CD4-positive, alpha-beta T cell (primary cell): ENCODE results near the gene DTNBP1. TPM values are rescaled to one million over a fixed set of nuclear protein-coding genes. Genes with fewer than 3 reads are reported as not detected.

Experiments
- ATAC-seq: fragments of 200-7000 bp; cut with Tn5 transposase; one replicate; pipeline ENCODE4 v1.10.0; 2022; ENCODE audit warnings: mild to moderate bottlenecking; ENCODE audit not compliant: poor library complexity
- CTCF ChIA-PET: fragments of 350-600 bp; sonication (Branson Sonifier 250); formaldehyde crosslinking; loops from one replicate; lab custom pipeline; 2021; ENCODE audit warnings: antibody characterized with exemption, inconsistent platforms; lab: Charles Lee
- POLR2A ChIA-PET: fragments of 350-600 bp; sonication (Branson Sonifier 250); formaldehyde crosslinking; loops from one replicate; lab custom pipeline; 2021; ENCODE audit warnings: antibody characterized with exemption, inconsistent platforms; lab: Charles Lee
- DNase-seq, 14 experiments: peaks; one replicate each; pipeline ENCODE4 v3.0.0-alpha.2; 2013 to 2020; ENCODE audit warnings: mixed read lengths in 2 of 14
- H3K27ac ChIP-seq, 2 donors: one replicate each; pipeline versions ENCODE4 v1.5.1 to v1.7.0; 2013; ENCODE audit warnings: low read length in 2 of 2, low read depth in 1 of 2, mild to moderate bottlenecking in 1 of 2
- H3K27me3 ChIP-seq, 2 experiments: 1 replicate in 1 of 2; 2 replicates in 1 of 2; pipeline versions ENCODE4 v1.6.1 to v1.7.0; 2013; ENCODE audit warnings: low read length in 2 of 2, control low read depth in 1 of 2, mild to moderate bottlenecking in 1 of 2, moderate library complexity in 1 of 2; ENCODE audit not compliant: insufficient read depth in 2 of 2, control insufficient read depth in 1 of 2
- H3K36me3 ChIP-seq: one replicate; pipeline ENCODE4 v1.6.1; 2013; ENCODE audit warnings: low read length, control low read depth; ENCODE audit not compliant: insufficient read depth
- H3K4me1 ChIP-seq: one replicate; pipeline ENCODE4 v1.6.1; 2013; ENCODE audit warnings: low read length, control low read depth; ENCODE audit not compliant: insufficient read depth
- H3K4me3 ChIP-seq: one replicate; pipeline ENCODE4 v1.5.1; 2013; ENCODE audit warnings: mild to moderate bottlenecking, low read length, moderate library complexity
- H3K9me3 ChIP-seq, 2 experiments: 1 replicate in 1 of 2; 2 replicates in 1 of 2; pipeline versions ENCODE4 v1.6.1 to v1.7.0; 2013; ENCODE audit warnings: low read length in 2 of 2, mild to moderate bottlenecking in 2 of 2, control low read depth in 1 of 2, moderate library complexity in 1 of 2; ENCODE audit not compliant: control insufficient read depth in 1 of 2, insufficient read depth in 1 of 2
- H3K27ac Mint-ChIP-seq: one replicate; pipeline ENCODE4 v1.8.0; 2020; ENCODE audit warnings: mixed read lengths
- H3K27me3 Mint-ChIP-seq: one replicate; pipeline ENCODE4 v1.8.0; 2021; ENCODE audit warnings: mixed read lengths
- H3K36me3 Mint-ChIP-seq: one replicate; pipeline ENCODE4 v1.8.0; 2021; ENCODE audit warnings: low read depth, mixed read lengths
- H3K4me1 Mint-ChIP-seq: one replicate; pipeline ENCODE4 v1.8.0; 2021; ENCODE audit warnings: low read depth, mixed read lengths
- H3K4me3 Mint-ChIP-seq: one replicate; pipeline ENCODE4 v1.8.0; 2020; ENCODE audit warnings: mild to moderate bottlenecking, mixed read lengths
- H3K9me3 Mint-ChIP-seq: one replicate; pipeline ENCODE4 v1.8.0; 2020; ENCODE audit warnings: mixed read lengths
- CTCF ChIP-seq: fragments of 200-600 bp; IDR thresholded peaks from one replicate; pipeline ENCODE4 v1.8.0; 2022; ENCODE audit warnings: antibody characterized with exemption, mild to moderate bottlenecking
- intact Hi-C, 2 experiments: fragments of 100-400 bp; cut with DNase I in 1 of 2; cut with micrococcal nuclease in 1 of 2; formaldehyde crosslinking; loops; one replicate each; pipeline versions ENCODE4 v1.15.1 to v1.9.0; 2023 to 2025; cut with DNase I, micrococcal nuclease
- polyA plus RNA-seq, 2 donors: library from polyadenylated mRNA; unstranded; fragments of 120-200 nt; gene quantifications; one replicate each; pipeline ENCODE4 v1.2.1, GENCODE V29; 2013
- total RNA-seq, 174 experiments: library from RNA in 2 of 174; stranded (reverse) in 2 of 174; gene quantifications; one replicate each; pipeline ENCODE4 v1.2.3 and lab custom pipeline; 2021 to 2026

DTNBP1 gene
- total RNA-seq: 10 to 100 TPM; 14.5 to 14.7 TPM
- polyA plus RNA-seq (2013, experiment 1 of 2): 19.4 TPM
- 23.9 TPM for polyA plus RNA-seq (2013, experiment 2 of 2)
- 3.9 to 18.6 (median 8.3) reads per million in 172 experiments for total RNA-seq (lab: John Stamatoyannopoulos, UW)

GRCh38 chr6:15662326-15663129 is at the start of gene DTNBP1:
Gene DTNBP1 (minus strand): TSS chr6:15663028. CDS start chr6:15662869, 159 bp downstream.
- peak within 1 kb of the TSS; percentile 77 for H3K27ac Mint-ChIP-seq
- peaks cover 41% of the 10 kb centered on the region for H3K4me1 Mint-ChIP-seq
- Histone ChIP-seq H3K27ac (peak within 1 kb of the TSS; percentile 45 to 48), H3K4me3 (peak within 1 kb of the TSS; percentile 70), H3K36me3 (peaks cover 4% of the 10 kb centered on the region), H3K27me3 (no peaks in the 10 kb centered on the region), H3K9me3 (no peaks in the 10 kb centered on the region), H3K4me1 (peaks cover 26% of the 10 kb centered on the region)
- H3K27me3 Mint-ChIP-seq: no peaks in the 10 kb centered on the region
- intact Hi-C loops: loop anchor here in 1 of 2 experiments (5.0 to 10.0 kb wide), 3 partner anchors 418 to 1850 kb away; partner anchors contain the start of genes CD83, JARID2 and MCUR1
- TF ChIP-seq CTCF: no peak
- CTCF ChIA-PET: interaction anchor here (0.6 to 1.6 kb wide), 2 partner anchors 10 to 29 kb away, joined by 3 to 5 read pairs; no protein-coding TSS in a partner anchor
- H3K9me3 Mint-ChIP-seq: no peaks in the 10 kb centered on the region
- ATAC-seq (peak; percentile 78), DNase-seq (peak; percentile 66 to 91 (median 80))
- H3K4me3 Mint-ChIP-seq: peak within 1 kb of the TSS; percentile 89
- POLR2A ChIA-PET: interaction anchor here (0.6 to 1.7 kb wide), 10 partner anchors 9 to 518 kb away, joined by 3 to 8 read pairs (median 4); partner anchors contain the start of gene MYLIP
- peaks cover 9% of the 10 kb centered on the region for H3K36me3 Mint-ChIP-seq

DNA sequence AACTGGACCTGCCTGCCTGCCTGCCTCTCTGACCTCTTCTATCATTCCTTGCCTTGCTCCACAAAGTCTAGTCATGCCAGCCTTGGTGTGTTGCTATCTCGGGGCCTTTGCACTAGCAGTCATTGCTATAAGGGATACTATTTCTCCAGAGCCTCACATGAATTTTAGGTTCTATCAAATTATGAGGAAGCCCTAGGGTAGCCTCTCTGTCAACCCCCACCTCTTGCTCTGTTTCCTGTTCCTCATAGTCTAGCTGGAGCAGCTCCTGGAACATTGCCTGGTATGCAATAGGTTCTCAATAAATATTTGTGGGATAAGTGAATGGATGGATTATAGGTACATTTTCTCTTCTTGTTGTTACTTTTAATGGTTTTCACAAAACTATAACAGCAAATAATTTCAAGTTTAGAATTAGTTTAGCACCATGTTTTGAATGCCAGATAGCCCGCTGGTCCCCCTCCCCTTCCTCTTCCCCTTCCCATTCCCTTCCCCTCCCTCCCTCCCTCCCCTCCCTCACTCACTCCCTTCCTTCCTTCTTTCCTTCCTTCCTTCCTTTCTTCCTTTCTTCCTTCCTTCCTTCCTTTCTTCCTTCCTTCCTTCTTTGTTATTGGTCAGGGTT is 46.9 kb upstream of the DTNBP1 start:
- Histone ChIP-seq H3K27me3 (no peaks in the 10 kb centered on the region), H3K4me3 (no peak overlapping the region), H3K4me1 (no peaks in the 10 kb centered on the region), H3K9me3 (peaks cover 0 to 5% of the 10 kb centered on the region in 2 experiments), H3K27ac (no peak overlapping the region), H3K36me3 (no peaks in the 10 kb centered on the region)
- Mint-ChIP-seq H3K27ac (no peak overlapping the region), H3K27me3 (no peaks in the 10 kb centered on the region), H3K36me3 (no peaks in the 10 kb centered on the region), H3K4me3 (no peak overlapping the region), H3K9me3 (no peaks in the 10 kb centered on the region), H3K4me1 (no peaks in the 10 kb centered on the region)
- ATAC-seq: no peak
- CTCF ChIA-PET: no interaction called here
- no peak for DNase-seq
- POLR2A ChIA-PET: no interaction called here
- TF ChIP-seq CTCF: no peak
- intact Hi-C loops: no loop called here

GRCh38 chr6:15708231-15708630 is 45.4 kb upstream of the DTNBP1 start:
- DNase-seq (no peak), ATAC-seq (no peak)
- no peak overlapping the region for H3K27ac ChIP-seq
- ChIA-PET CTCF (interaction anchor here (0.7 kb wide), 1 partner anchor 1284 kb away, joined by 3 read pairs; no protein-coding TSS in a partner anchor), POLR2A (no interaction called here)
- Mint-ChIP-seq H3K9me3 (peaks cover 3% of the 10 kb centered on the region), H3K4me3 (no peak overlapping the region), H3K4me1 (no peaks in the 10 kb centered on the region), H3K36me3 (no peaks in the 10 kb centered on the region), H3K27ac (no peak overlapping the region), H3K27me3 (no peaks in the 10 kb centered on the region)
- no peak for TF ChIP-seq CTCF
- no peaks in the 10 kb centered on the region for H3K27me3 ChIP-seq
- intact Hi-C loops: no loop called here
- no peaks in the 10 kb centered on the region for H3K36me3 ChIP-seq
- no peaks in the 10 kb centered on the region for H3K4me1 ChIP-seq
- peaks cover 8 to 9% of the 10 kb centered on the region in 2 experiments for H3K9me3 ChIP-seq
- H3K4me3 ChIP-seq: no peak overlapping the region
